NCI-H1417 treated with DMSO at 0.1 percent for 48 hours (cell line): ENCODE data around the gene CELF5.
"Not testable (repeated sequence)": the region's sequence is repeated elsewhere in the genome, so short reads cannot be mapped to it uniquely, and the experiment has no call there.

ENCODE experiments used
- DNase-seq: peaks from one replicate; lab custom pipeline; 2025; lab: John Stamatoyannopoulos, UW

The CELF5 gene

GRCh38 chr19:3292958-3293529 lies 68.6 kb downstream of the CELF5 start:
- no peak for DNase-seq

- DNase-seq: no peak
Observed at GRCh38 chr19:3293560-3293959, 69.1 kb downstream of the CELF5 start.

- DNase-seq: no peak
Observed at GRCh38 chr19:3294080-3294850, 69.8 kb downstream of the CELF5 start.

GRCh38 chr19:3295581-3295980 lies 71.1 kb downstream of the CELF5 start:
- DNase-seq: no peak

GRCh38 chr19:3296034-3296433 lies 71.6 kb downstream of the CELF5 start:
- DNase-seq: no peak

GRCh38 chr19:3296446-3296845 lies 72.0 kb downstream of the CELF5 start:
- no peak for DNase-seq

GRCh38 chr19:3298853-3299449 lies 74.5 kb downstream of the CELF5 start:
- DNase-seq: no peak

GRCh38 chr19:3300566-3300965 lies 76.1 kb downstream of the CELF5 start:
- not testable (repeated sequence) for DNase-seq

- no peak for DNase-seq
Observed at GRCh38 chr19:3302755-3303154, 78.3 kb downstream of the CELF5 start.

GRCh38 chr19:3304871-3305423 lies 80.5 kb downstream of the CELF5 start:
- no peak for DNase-seq

- DNase-seq: no peak
Observed at GRCh38 chr19:3309724-3310123, 85.3 kb downstream of the CELF5 start.

GRCh38 chr19:3310280-3310679 lies 85.8 kb downstream of the CELF5 start:
- DNase-seq: no peak

- DNase-seq: no peak
Observed at GRCh38 chr19:3310711-3311110, 86.2 kb downstream of the CELF5 start.

GRCh38 chr19:3313199-3313575 lies 88.7 kb downstream of the CELF5 start:
- no peak for DNase-seq

GRCh38 chr19:3314962-3315675 lies 90.7 kb downstream of the CELF5 start:
- DNase-seq: no peak

- DNase-seq: no peak
Observed at GRCh38 chr19:3315676-3315973, 91.2 kb downstream of the CELF5 start.

GRCh38 chr19:3316132-3316648 lies 91.7 kb downstream of the CELF5 start:
- no peak for DNase-seq

GRCh38 chr19:3316659-3317207 lies 92.3 kb downstream of the CELF5 start:
- no peak for DNase-seq

GRCh38 chr19:3319643-3320353 lies 95.3 kb downstream of the CELF5 start:
- no peak for DNase-seq

- DNase-seq: no peak
Observed at GRCh38 chr19:3320354-3320670, 95.9 kb downstream of the CELF5 start.

GRCh38 chr19:3320853-3321252 lies 96.4 kb downstream of the CELF5 start:
- no peak for DNase-seq

GRCh38 chr19:3321696-3322095 lies 97.2 kb downstream of the CELF5 start:
- DNase-seq: no peak
